T-helper 9 cell (primary cell): ENCODE data around the gene FHOD3.
"Not testable (repeated sequence)": the region's sequence is repeated elsewhere in the genome, so short reads cannot be mapped to it uniquely, and the experiment has no call there.

Source experiments
- DNase-seq: peaks from one replicate; pipeline ENCODE4 v3.0.0-alpha.2; 2020

Gene FHOD3

GRCh38 chr18:36454848-36455458 lies 157.4 kb downstream of the FHOD3 start:
- DNase-seq: no peak

- DNase-seq: no peak
These were observed 158.4 kb downstream of the FHOD3 start for GRCh38 chr18:36455931-36456330.

- DNase-seq: no peak
These were observed 159.1 kb downstream of the FHOD3 start for GRCh38 chr18:36456622-36457021.

- no peak for DNase-seq
These were observed 160.2 kb downstream of the FHOD3 start for GRCh38 chr18:36457683-36458082.

- no peak for DNase-seq
These were observed 160.8 kb downstream of the FHOD3 start for GRCh38 chr18:36458306-36458705.

- DNase-seq: no peak
These were observed 161.7 kb downstream of the FHOD3 start for GRCh38 chr18:36459203-36459602.

GRCh38 chr18:36459786-36460185 lies 162.3 kb downstream of the FHOD3 start:
- DNase-seq: no peak

GRCh38 chr18:36460324-36460850 lies 162.9 kb downstream of the FHOD3 start:
- DNase-seq: no peak

GRCh38 chr18:36460854-36461253 lies 163.3 kb downstream of the FHOD3 start:
- DNase-seq: no peak

GRCh38 chr18:36461551-36461987 lies 164.1 kb downstream of the FHOD3 start:
- no peak for DNase-seq

GRCh38 chr18:36463516-36463915 lies 166.0 kb downstream of the FHOD3 start:
- not testable (repeated sequence) for DNase-seq

- no peak for DNase-seq
These were observed 166.7 kb downstream of the FHOD3 start for GRCh38 chr18:36464126-36464651.

- DNase-seq: no peak
These were observed 167.8 kb downstream of the FHOD3 start for GRCh38 chr18:36465276-36465675.

GRCh38 chr18:36465970-36466369 lies 168.5 kb downstream of the FHOD3 start:
- DNase-seq: no peak

GRCh38 chr18:36467614-36468013 lies 170.1 kb downstream of the FHOD3 start:
- no peak for DNase-seq

GRCh38 chr18:36468161-36468560 lies 170.6 kb downstream of the FHOD3 start:
- DNase-seq: no peak

- no peak for DNase-seq
These were observed 171.9 kb downstream of the FHOD3 start for GRCh38 chr18:36469461-36469860.

GRCh38 chr18:36470896-36471295 lies 173.4 kb downstream of the FHOD3 start:
- DNase-seq: no peak

- DNase-seq: no peak
These were observed 173.9 kb downstream of the FHOD3 start for GRCh38 chr18:36471393-36471792.

GRCh38 chr18:36476433-36476832 lies 178.9 kb downstream of the FHOD3 start:
- no peak for DNase-seq

- DNase-seq: no peak
These were observed 180.3 kb downstream of the FHOD3 start for GRCh38 chr18:36477776-36478175.

- DNase-seq: no peak
These were observed 183.7 kb downstream of the FHOD3 start for GRCh38 chr18:36481201-36481657.

GRCh38 chr18:36481935-36482334 lies 184.4 kb downstream of the FHOD3 start:
- no peak for DNase-seq

GRCh38 chr18:36484591-36484990 lies 187.1 kb downstream of the FHOD3 start:
- no peak for DNase-seq

GRCh38 chr18:36485772-36486171 lies 188.3 kb downstream of the FHOD3 start:
- no peak for DNase-seq
